HEK293 (cell line): ENCODE measurements around the gene ACVR1.

Source experiments
- CTCF ChIA-PET: fragments of 350-600 bp; formaldehyde crosslinking; extraction: SDS; loops from one replicate; lab custom pipeline; 2021; ENCODE audit warnings: antibody characterized with exemption; lab: Yijun Ruan, JAX
- POLR2A ChIA-PET: fragments of 300-600 bp; formaldehyde crosslinking; extraction: SDS; loops from one replicate; lab custom pipeline; 2020; ENCODE audit warnings: antibody characterized with exemption, inconsistent platforms; lab: Yijun Ruan, JAX
- H3K27ac ChIP-seq: fragments of 200-500 bp; sonication (Bioruptor generic); 2 replicates; pipeline ENCODE4 v1.5.1; 2014; ENCODE audit warnings: low read depth, low read length, control low read depth, inconsistent platforms; ENCODE audit errors: extremely low read depth
- H3K36me3 ChIP-seq, 2 experiments: fragments of 200-500 bp in 1 of 2; sonication (Bioruptor generic) in 1 of 2; 1 replicate in 1 of 2; 2 replicates in 1 of 2; pipeline ENCODE4 v1.5.1; 2014 to 2017; ENCODE audit warnings: inconsistent platforms in 2 of 2, low read length in 2 of 2; ENCODE audit not compliant: control insufficient read depth in 2 of 2, insufficient read depth in 1 of 2
- H3K4me1 ChIP-seq: fragments of 200-500 bp; sonication (Bioruptor generic); 2 replicates; pipeline ENCODE4 v1.5.1; 2014; ENCODE audit warnings: mild to moderate bottlenecking, low read length, inconsistent platforms; ENCODE audit not compliant: control insufficient read depth, insufficient read depth
- H3K4me3 ChIP-seq: 2 replicates; pipeline ENCODE4 v1.5.1; 2011; ENCODE audit warnings: low read depth, mild to moderate bottlenecking, control low read depth, low read length, moderate library complexity
- H3K9me3 ChIP-seq: fragments of 200-500 bp; sonication (Bioruptor generic); 2 replicates; pipeline ENCODE4 v1.5.1; 2014; ENCODE audit warnings: low read depth, low read length, inconsistent platforms; ENCODE audit not compliant: control insufficient read depth, insufficient read depth
- FEZF1 ChIP-seq: fragments of 450-650 bp; formaldehyde crosslinking; IDR thresholded peaks from 2 replicates; pipeline ENCODE4 v1.5.1; 2016; ENCODE audit warnings: missing biosample characterization, missing genetic modification characterization
- GLI2 ChIP-seq: fragments of 450-650 bp; formaldehyde crosslinking; IDR thresholded peaks from 2 replicates; pipeline ENCODE4; 2017; ENCODE audit warnings: missing biosample characterization, missing genetic modification characterization, low read depth, borderline replicate concordance
- GLIS1 ChIP-seq: fragments of 450-650 bp; formaldehyde crosslinking; IDR thresholded peaks from 2 replicates; pipeline ENCODE4 v1.5.1; 2016; ENCODE audit warnings: missing biosample characterization, missing genetic modification characterization
- HOXA7 ChIP-seq: sonication (generic); formaldehyde crosslinking; IDR thresholded peaks from 2 replicates; pipeline ENCODE4 v1.8.1; 2022; ENCODE audit warnings: missing genetic modification reagents, borderline replicate concordance
- HOXC10 ChIP-seq: sonication (generic); formaldehyde crosslinking; IDR thresholded peaks from 2 replicates; pipeline ENCODE4 v1.8.1; 2023; ENCODE audit warnings: mild to moderate bottlenecking, missing genetic modification reagents
- SCRT1 ChIP-seq: fragments of 450-650 bp; formaldehyde crosslinking; IDR thresholded peaks from 2 replicates; pipeline ENCODE4 v1.5.1; 2016; ENCODE audit warnings: missing biosample characterization, missing genetic modification characterization, borderline replicate concordance
- TCF7L2 ChIP-seq: IDR thresholded peaks from 2 replicates; pipeline ENCODE4 v1.6.1; 2011; ENCODE audit warnings: low read depth, mild to moderate bottlenecking, inconsistent platforms, low read length, moderate library complexity, borderline replicate concordance
- TRIM28 ChIP-seq: IDR thresholded peaks from 2 replicates; pipeline ENCODE4 v1.6.1; 2011; ENCODE audit warnings: low read length, control low read depth, borderline replicate concordance
- ZFP3 ChIP-seq: fragments of 450-650 bp; formaldehyde crosslinking; IDR thresholded peaks from 2 replicates; pipeline ENCODE4 v1.5.1; 2016; ENCODE audit warnings: low read depth, missing biosample characterization, missing genetic modification characterization
- ZNF10 ChIP-seq: fragments of 450-650 bp; formaldehyde crosslinking; IDR thresholded peaks from 2 replicates; pipeline ENCODE4 v1.5.1; 2017; ENCODE audit warnings: missing biosample characterization, missing genetic modification characterization
- ZNF114 ChIP-seq: fragments of 450-650 bp; formaldehyde crosslinking; IDR thresholded peaks from 2 replicates; pipeline ENCODE4 v1.5.0; 2017; ENCODE audit warnings: missing biosample characterization, missing genetic modification characterization
- ZNF133 ChIP-seq: fragments of 450-650 bp; formaldehyde crosslinking; IDR thresholded peaks from 2 replicates; pipeline ENCODE4 v1.5.1; 2016; ENCODE audit warnings: missing biosample characterization, missing genetic modification characterization
- ZNF175 ChIP-seq: fragments of 450-650 bp; formaldehyde crosslinking; IDR thresholded peaks from 2 replicates; pipeline ENCODE4 v1.5.1; 2016; ENCODE audit warnings: missing biosample characterization, missing genetic modification characterization
- ZNF2 ChIP-seq: fragments of 450-650 bp; formaldehyde crosslinking; IDR thresholded peaks from 2 replicates; pipeline ENCODE4 v1.5.1; 2016; ENCODE audit warnings: missing biosample characterization, missing genetic modification characterization
- ZNF211 ChIP-seq: fragments of 450-650 bp; formaldehyde crosslinking; IDR thresholded peaks from 2 replicates; pipeline ENCODE4 v1.5.1; 2016; ENCODE audit warnings: low read depth, missing biosample characterization, missing genetic modification characterization
- ZNF266 ChIP-seq: fragments of 450-650 bp; formaldehyde crosslinking; IDR thresholded peaks from 2 replicates; pipeline ENCODE4 v1.5.1; 2016; ENCODE audit warnings: missing biosample characterization, missing genetic modification characterization, low read depth
- ZNF324 ChIP-seq: fragments of 450-650 bp; formaldehyde crosslinking; IDR thresholded peaks from 2 replicates; pipeline ENCODE4 v1.5.1; 2016; ENCODE audit warnings: missing biosample characterization, missing genetic modification characterization
- ZNF394 ChIP-seq: fragments of 450-650 bp; formaldehyde crosslinking; IDR thresholded peaks from 2 replicates; pipeline ENCODE4 v1.5.1; 2016; ENCODE audit warnings: missing biosample characterization, missing genetic modification characterization, mild to moderate bottlenecking, moderate library complexity, borderline replicate concordance
- ZNF404 ChIP-seq: fragments of 450-650 bp; formaldehyde crosslinking; IDR thresholded peaks from 2 replicates; pipeline ENCODE4 v1.5.1; 2017; ENCODE audit warnings: missing biosample characterization, missing genetic modification characterization
- ZNF473 ChIP-seq: fragments of 450-650 bp; formaldehyde crosslinking; IDR thresholded peaks from 2 replicates; pipeline ENCODE4 v1.5.1; 2017; ENCODE audit warnings: missing biosample characterization, missing genetic modification characterization
- ZNF521 ChIP-seq: fragments of 450-650 bp; formaldehyde crosslinking; IDR thresholded peaks from 2 replicates; pipeline ENCODE4 v1.5.1; 2017; ENCODE audit warnings: missing biosample characterization, mild to moderate bottlenecking, missing genetic modification characterization
- ZNF544 ChIP-seq: fragments of 450-650 bp; formaldehyde crosslinking; IDR thresholded peaks from 2 replicates; pipeline ENCODE4 v1.5.0; 2017; ENCODE audit warnings: missing biosample characterization, missing genetic modification characterization
- ZNF548 ChIP-seq: fragments of 450-650 bp; formaldehyde crosslinking; IDR thresholded peaks from 2 replicates; pipeline ENCODE4 v1.5.1; 2016; ENCODE audit warnings: missing biosample characterization, missing genetic modification characterization
- ZNF560 ChIP-seq: fragments of 450-650 bp; formaldehyde crosslinking; IDR thresholded peaks from 2 replicates; pipeline ENCODE4 v1.5.1; 2017; ENCODE audit warnings: missing biosample characterization, missing genetic modification characterization, borderline replicate concordance
- ZNF596 ChIP-seq: fragments of 450-650 bp; IDR thresholded peaks from 2 replicates; pipeline ENCODE4 v1.5.0; 2018; ENCODE audit warnings: missing biosample characterization, mild to moderate bottlenecking, missing genetic modification characterization, moderate library complexity
- ZNF610 ChIP-seq: fragments of 450-650 bp; formaldehyde crosslinking; IDR thresholded peaks from 2 replicates; pipeline ENCODE4 v1.5.1; 2016; ENCODE audit warnings: missing biosample characterization, missing genetic modification characterization, borderline replicate concordance
- ZNF768 ChIP-seq: fragments of 450-650 bp; formaldehyde crosslinking; IDR thresholded peaks from 2 replicates; pipeline ENCODE4 v1.5.1; 2018; ENCODE audit warnings: missing biosample characterization, mild to moderate bottlenecking, missing genetic modification characterization
- ZNF791 ChIP-seq: fragments of 450-650 bp; formaldehyde crosslinking; IDR thresholded peaks from 2 replicates; pipeline ENCODE4 v1.5.1; 2016; ENCODE audit warnings: missing biosample characterization, missing genetic modification characterization
- ZNF792 ChIP-seq: fragments of 450-650 bp; formaldehyde crosslinking; IDR thresholded peaks from 2 replicates; pipeline ENCODE4 v1.5.1; 2016; ENCODE audit warnings: missing biosample characterization, missing genetic modification characterization
- ZXDB ChIP-seq: fragments of 450-650 bp; formaldehyde crosslinking; IDR thresholded peaks from 2 replicates; pipeline ENCODE4 v1.5.1; 2016; ENCODE audit warnings: missing biosample characterization, missing genetic modification characterization
- TF ChIP-seq, protein P1 (sequence below): fragments of 450-650 bp; formaldehyde crosslinking; IDR thresholded peaks from 2 replicates; pipeline ENCODE4; 2016; ENCODE audit warnings: missing biosample characterization, missing genetic modification characterization
- TF ChIP-seq, protein P2 (sequence below): fragments of 450-650 bp; formaldehyde crosslinking; IDR thresholded peaks from 2 replicates; pipeline ENCODE4 v1.5.1; 2016; ENCODE audit warnings: missing biosample characterization, missing genetic modification characterization
- TF ChIP-seq, protein P3 (sequence below): fragments of 450-650 bp; formaldehyde crosslinking; IDR thresholded peaks from 2 replicates; pipeline ENCODE4 v1.5.1; 2016; ENCODE audit warnings: missing biosample characterization, missing genetic modification characterization
- TF ChIP-seq, protein P4 (sequence below): fragments of 450-650 bp; formaldehyde crosslinking; IDR thresholded peaks from 2 replicates; pipeline ENCODE4 v1.5.1; 2017; ENCODE audit warnings: missing biosample characterization, missing genetic modification characterization
- TF ChIP-seq, protein P5 (sequence below): fragments of 450-650 bp; formaldehyde crosslinking; IDR thresholded peaks from 2 replicates; pipeline ENCODE4 v1.5.1; 2016; ENCODE audit warnings: missing biosample characterization, missing genetic modification characterization

ACVR1 gene

DNA sequence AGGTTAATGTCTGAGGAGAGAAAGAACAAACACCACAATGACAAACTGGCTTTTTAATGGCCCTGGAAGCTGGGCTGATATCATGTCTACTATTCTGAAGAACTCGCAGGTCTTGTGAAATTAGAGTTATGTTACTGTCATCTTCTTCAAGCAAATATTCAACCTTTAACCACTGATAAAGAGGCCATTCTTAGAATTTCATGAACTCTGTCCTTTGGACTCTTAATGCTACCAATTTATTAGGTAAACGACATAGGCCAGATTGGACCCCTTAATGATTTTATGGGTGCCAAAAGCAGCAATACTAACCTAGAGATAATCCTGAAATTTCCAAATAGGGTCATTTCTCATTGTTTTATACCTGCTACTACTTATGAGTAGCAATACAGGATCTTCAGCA lies 138.5 kb downstream of the ACVR1 start (continued):
- TF ChIP-seq, protein P1, sequence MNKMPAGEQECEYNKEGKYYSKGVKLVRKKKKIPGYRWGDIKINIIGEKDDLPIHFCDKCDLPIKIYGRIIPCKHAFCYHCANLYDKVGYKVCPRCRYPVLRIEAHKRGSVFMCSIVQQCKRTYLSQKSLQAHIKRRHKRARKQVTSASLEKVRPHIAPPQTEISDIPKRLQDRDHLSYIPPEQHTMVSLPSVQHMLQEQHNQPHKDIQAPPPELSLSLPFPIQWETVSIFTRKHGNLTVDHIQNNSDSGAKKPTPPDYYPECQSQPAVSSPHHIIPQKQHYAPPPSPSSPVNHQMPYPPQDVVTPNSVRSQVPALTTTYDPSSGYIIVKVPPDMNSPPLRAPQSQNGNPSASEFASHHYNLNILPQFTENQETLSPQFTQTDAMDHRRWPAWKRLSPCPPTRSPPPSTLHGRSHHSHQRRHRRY (tag by site-specific recombination) = no peak
- no peak for TF ChIP-seq ZNF2

DNA sequence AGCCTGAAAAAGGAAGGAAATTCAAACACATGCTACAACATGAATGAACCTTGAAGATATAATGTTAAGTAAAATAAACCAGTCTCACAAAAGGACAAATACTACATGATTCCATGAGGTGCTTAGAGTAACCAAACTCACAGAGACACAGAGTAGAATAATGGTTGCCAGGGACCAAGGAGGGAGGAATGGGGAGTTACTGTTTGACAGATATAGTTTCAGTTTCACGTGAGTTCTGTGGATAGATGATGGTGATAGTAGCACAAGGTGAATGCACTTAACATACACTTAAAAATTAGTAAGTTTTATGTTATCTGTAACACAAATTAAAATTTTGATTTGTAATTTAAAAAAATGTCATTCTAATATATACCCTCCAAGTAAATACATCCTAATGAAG lies 140.6 kb downstream of the ACVR1 start:
- ChIA-PET POLR2A (no interaction called here), CTCF (no interaction called here)

DNA sequence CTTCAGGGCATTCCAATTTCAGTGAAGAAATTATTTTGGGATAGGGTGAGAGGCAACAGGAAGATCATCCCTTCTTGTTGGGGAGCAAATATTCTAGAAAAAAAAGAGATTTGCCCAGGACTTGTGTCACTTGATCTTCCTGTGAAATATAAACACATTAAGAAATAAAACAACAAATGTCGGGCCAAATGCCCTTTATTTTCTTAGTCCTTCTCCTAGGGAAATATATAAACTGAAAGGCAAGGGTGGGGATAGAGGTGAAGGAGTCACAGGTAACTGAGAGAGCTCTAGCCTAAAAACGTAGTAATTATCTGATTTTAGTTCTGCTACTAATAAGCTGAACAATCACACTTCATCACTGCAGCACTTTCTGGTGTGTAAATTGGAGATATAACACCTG lies 142.9 kb downstream of the ACVR1 start:
- no peak overlapping the region for H3K27ac ChIP-seq
- peaks cover 0 to 42% of the 10 kb centered on the region in 2 experiments; a peak in 1 of 3 replicates for H3K36me3 ChIP-seq
- CTCF ChIA-PET = no interaction called here
- POLR2A ChIA-PET = no interaction called here
- no peak overlapping the region for H3K4me3 ChIP-seq
- H3K9me3 ChIP-seq = no peaks in the 10 kb centered on the region
- H3K4me1 ChIP-seq = no peaks in the 10 kb centered on the region
- no peak for TF ChIP-seq TRIM28
- TF ChIP-seq ZNF596 = no peak
- no peak for TF ChIP-seq ZNF560 (tag by site-specific recombination)
- no peak for TF ChIP-seq ZNF792 (tag by site-specific recombination)
- TF ChIP-seq GLI2 (tag by site-specific recombination) = no peak
- TF ChIP-seq, protein P2, sequence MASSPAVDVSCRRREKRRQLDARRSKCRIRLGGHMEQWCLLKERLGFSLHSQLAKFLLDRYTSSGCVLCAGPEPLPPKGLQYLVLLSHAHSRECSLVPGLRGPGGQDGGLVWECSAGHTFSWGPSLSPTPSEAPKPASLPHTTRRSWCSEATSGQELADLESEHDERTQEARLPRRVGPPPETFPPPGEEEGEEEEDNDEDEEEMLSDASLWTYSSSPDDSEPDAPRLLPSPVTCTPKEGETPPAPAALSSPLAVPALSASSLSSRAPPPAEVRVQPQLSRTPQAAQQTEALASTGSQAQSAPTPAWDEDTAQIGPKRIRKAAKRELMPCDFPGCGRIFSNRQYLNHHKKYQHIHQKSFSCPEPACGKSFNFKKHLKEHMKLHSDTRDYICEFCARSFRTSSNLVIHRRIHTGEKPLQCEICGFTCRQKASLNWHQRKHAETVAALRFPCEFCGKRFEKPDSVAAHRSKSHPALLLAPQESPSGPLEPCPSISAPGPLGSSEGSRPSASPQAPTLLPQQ = no peak
- no peak for TF ChIP-seq FEZF1
- no peak for TF ChIP-seq ZNF211 (tag by site-specific recombination)
- TF ChIP-seq ZNF324 (tag by site-specific recombination) = no peak
- TF ChIP-seq ZNF473 (tag by site-specific recombination) = no peak
- no peak for TF ChIP-seq TCF7L2
- no peak for TF ChIP-seq ZNF548 (tag by site-specific recombination)
- TF ChIP-seq ZNF394 = no peak
- no peak for TF ChIP-seq ZNF610 (tag by site-specific recombination)
- TF ChIP-seq ZNF114 (tag by site-specific recombination) = no peak
- TF ChIP-seq ZNF133 (tag by site-specific recombination) = no peak
- TF ChIP-seq, protein P3, sequence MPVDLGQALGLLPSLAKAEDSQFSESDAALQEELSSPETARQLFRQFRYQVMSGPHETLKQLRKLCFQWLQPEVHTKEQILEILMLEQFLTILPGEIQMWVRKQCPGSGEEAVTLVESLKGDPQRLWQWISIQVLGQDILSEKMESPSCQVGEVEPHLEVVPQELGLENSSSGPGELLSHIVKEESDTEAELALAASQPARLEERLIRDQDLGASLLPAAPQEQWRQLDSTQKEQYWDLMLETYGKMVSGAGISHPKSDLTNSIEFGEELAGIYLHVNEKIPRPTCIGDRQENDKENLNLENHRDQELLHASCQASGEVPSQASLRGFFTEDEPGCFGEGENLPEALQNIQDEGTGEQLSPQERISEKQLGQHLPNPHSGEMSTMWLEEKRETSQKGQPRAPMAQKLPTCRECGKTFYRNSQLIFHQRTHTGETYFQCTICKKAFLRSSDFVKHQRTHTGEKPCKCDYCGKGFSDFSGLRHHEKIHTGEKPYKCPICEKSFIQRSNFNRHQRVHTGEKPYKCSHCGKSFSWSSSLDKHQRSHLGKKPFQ (tag by site-specific recombination) = no peak
- no peak for TF ChIP-seq ZXDB (tag by site-specific recombination)

More for the DNA sequence above, 140.6 kb downstream of the ACVR1 start:
- TF ChIP-seq HOXA7 (CRISPR knock-in tag) = no peak
- TF ChIP-seq ZNF404 = no peak
- TF ChIP-seq ZNF544 (tag by site-specific recombination) = no peak
- TF ChIP-seq ZNF114 (tag by site-specific recombination) = no peak
- TF ChIP-seq ZNF175 (tag by site-specific recombination) = no peak
- no peak for TF ChIP-seq GLIS1
- no peak for TF ChIP-seq ZNF768 (tag by site-specific recombination)
- no peak for TF ChIP-seq ZNF791 (tag by site-specific recombination)
- no peak for TF ChIP-seq ZFP3 (tag by site-specific recombination)
- TF ChIP-seq ZNF521 (tag by site-specific recombination) = no peak
- no peak for TF ChIP-seq ZNF596
- no peak for TF ChIP-seq ZNF10 (tag by site-specific recombination)
- TF ChIP-seq ZNF266 = no peak
- TF ChIP-seq, protein P4, sequence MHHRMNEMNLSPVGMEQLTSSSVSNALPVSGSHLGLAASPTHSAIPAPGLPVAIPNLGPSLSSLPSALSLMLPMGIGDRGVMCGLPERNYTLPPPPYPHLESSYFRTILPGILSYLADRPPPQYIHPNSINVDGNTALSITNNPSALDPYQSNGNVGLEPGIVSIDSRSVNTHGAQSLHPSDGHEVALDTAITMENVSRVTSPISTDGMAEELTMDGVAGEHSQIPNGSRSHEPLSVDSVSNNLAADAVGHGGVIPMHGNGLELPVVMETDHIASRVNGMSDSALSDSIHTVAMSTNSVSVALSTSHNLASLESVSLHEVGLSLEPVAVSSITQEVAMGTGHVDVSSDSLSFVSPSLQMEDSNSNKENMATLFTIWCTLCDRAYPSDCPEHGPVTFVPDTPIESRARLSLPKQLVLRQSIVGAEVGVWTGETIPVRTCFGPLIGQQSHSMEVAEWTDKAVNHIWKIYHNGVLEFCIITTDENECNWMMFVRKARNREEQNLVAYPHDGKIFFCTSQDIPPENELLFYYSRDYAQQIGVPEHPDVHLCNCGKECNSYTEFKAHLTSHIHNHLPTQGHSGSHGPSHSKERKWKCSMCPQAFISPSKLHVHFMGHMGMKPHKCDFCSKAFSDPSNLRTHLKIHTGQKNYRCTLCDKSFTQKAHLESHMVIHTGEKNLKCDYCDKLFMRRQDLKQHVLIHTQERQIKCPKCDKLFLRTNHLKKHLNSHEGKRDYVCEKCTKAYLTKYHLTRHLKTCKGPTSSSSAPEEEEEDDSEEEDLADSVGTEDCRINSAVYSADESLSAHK (tag by site-specific recombination) = no peak
- no peak for TF ChIP-seq HOXC10 (CRISPR knock-in tag)
- TF ChIP-seq, protein P5, sequence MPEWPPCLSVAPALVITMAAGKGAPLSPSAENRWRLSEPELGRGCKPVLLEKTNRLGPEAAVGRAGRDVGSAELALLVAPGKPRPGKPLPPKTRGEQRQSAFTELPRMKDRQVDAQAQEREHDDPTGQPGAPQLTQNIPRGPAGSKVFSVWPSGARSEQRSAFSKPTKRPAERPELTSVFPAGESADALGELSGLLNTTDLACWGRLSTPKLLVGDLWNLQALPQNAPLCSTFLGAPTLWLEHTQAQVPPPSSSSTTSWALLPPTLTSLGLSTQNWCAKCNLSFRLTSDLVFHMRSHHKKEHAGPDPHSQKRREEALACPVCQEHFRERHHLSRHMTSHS = no peak
- no peak for TF ChIP-seq SCRT1 (tag by site-specific recombination)
- TF ChIP-seq, all 188 proteins: peak for 0
- no peaks in the 10 kb centered on the region for H3K9me3 ChIP-seq
- no peaks in the 10 kb centered on the region for H3K4me1 ChIP-seq
- H3K4me3 ChIP-seq = no peak overlapping the region
- H3K27ac ChIP-seq = no peak overlapping the region
- H3K36me3 ChIP-seq = peaks cover 0 to 45% of the 10 kb centered on the region in 2 experiments; a peak in 1 of 3 replicates
